ENCODE data around the gene NEK10. TPM values are rescaled to one million over a fixed set of nuclear protein-coding genes. Genes with fewer than 3 reads are reported as not detected.

Gene NEK10
- total and polyA plus RNA-seq, 2 donors (not counting 1 experiment from before 2014, with no cell fraction given) = 0.49 to 0.55 TPM

- no peak overlapping the region for H3K9ac ChIP-seq (ENCODE audit: low read length)
- DNase-seq (no peak), ATAC-seq (ENCODE audit: low read depth) (no peak)
- H4K20me1 ChIP-seq (ENCODE audit: control insufficient read depth, insufficient read depth, low read length, poor library complexity, severe bottlenecking) = no peaks in the 10 kb centered on the region
- H3K4me1 ChIP-seq (ENCODE audit: control insufficient read depth in 2 of 2, insufficient read depth in 2 of 2, low read length in 2 of 2) = no peaks in the 10 kb centered on the region
- H3K4me3 ChIP-seq (ENCODE audit: control extremely low read depth in 1 of 5, extremely low read depth in 1 of 5, insufficient read depth in 1 of 5, low read depth in 2 of 5, low read length in 4 of 5) = no peak overlapping the region
- WGBS (ENCODE audit: insufficient coverage) = 100% methylated on average over 2 of the region's 8 CpGs
- H3K4me1 Mint-ChIP-seq = no peaks in the 10 kb centered on the region
- no peaks in the 10 kb centered on the region for H3K27me3 Mint-ChIP-seq
- no peaks in the 10 kb centered on the region for H3K27me3 ChIP-seq (replicated peaks in 1 of 4; ENCODE audit: control extremely low read depth in 1 of 4, control insufficient read depth in 3 of 4, insufficient read depth in 4 of 4, low read length in 3 of 4)
- no peaks in the 10 kb centered on the region for H3K9me3 Mint-ChIP-seq (ENCODE audit: insufficient read depth)
- no peak for TF ChIP-seq CTCF (IDR thresholded peaks at IDR 0.05)
- no peak for TF ChIP-seq EZH2 (IDR thresholded peaks at IDR 0.05; ENCODE audit: borderline replicate concordance, insufficient read depth, low read depth, low read length, poor library complexity, severe bottlenecking)
- no peaks in the 10 kb centered on the region for H3K9me3 ChIP-seq (ENCODE audit: control extremely low read depth in 1 of 3, control insufficient read depth in 2 of 3, insufficient read depth in 1 of 3, low read length in 2 of 3)
- H3K79me2 ChIP-seq (ENCODE audit: control insufficient read depth, insufficient read depth, low read length) = no peaks in the 10 kb centered on the region
- no peak overlapping the region for H2AFZ ChIP-seq (ENCODE audit: insufficient read depth, low read depth, low read length, poor library complexity, severe bottlenecking)
- H3K36me3 ChIP-seq (replicated peaks in 1 of 2; ENCODE audit: control extremely low read depth in 1 of 2, control insufficient read depth in 1 of 2, extremely low read depth in 1 of 2, insufficient read depth in 2 of 2, low read length in 1 of 2) = no peaks in the 10 kb centered on the region
- no peak overlapping the region for H3K27ac Mint-ChIP-seq
- H3K4me3 Mint-ChIP-seq = no peak overlapping the region
- H3K4me2 ChIP-seq (replicated peaks; ENCODE audit: low read depth, low read length, poor library complexity, severe bottlenecking) = no peak overlapping the region
- intact Hi-C loops (cut with micrococcal nuclease) = no loop called here
- no peak overlapping the region for H3K27ac ChIP-seq (ENCODE audit: low read length in 2 of 2)
- ChIA-PET CTCF (interaction anchor here (0.6 kb wide), 1 partner anchor 193 kb away, joined by 3 read pairs; no protein-coding TSS in a partner anchor), POLR2A (no interaction called here)
Measured at GRCh38 chr3:27326629-27327545, 42.3 kb downstream of the NEK10 start.

GRCh38 chr3:27326202-27326601 is 43.0 kb downstream of the NEK10 start:
- Histone ChIP-seq H3K9me3 (ENCODE audit: control extremely low read depth in 1 of 3, control insufficient read depth in 2 of 3, insufficient read depth in 1 of 3, low read length in 2 of 3) (no peaks in the 10 kb centered on the region), H3K9ac (ENCODE audit: low read length) (no peak overlapping the region), H3K27ac (ENCODE audit: low read length in 2 of 2) (no peak overlapping the region), H2AFZ (ENCODE audit: insufficient read depth, low read depth, low read length, poor library complexity, severe bottlenecking) (no peak overlapping the region), H3K36me3 (replicated peaks in 1 of 2; ENCODE audit: control extremely low read depth in 1 of 2, control insufficient read depth in 1 of 2, extremely low read depth in 1 of 2, insufficient read depth in 2 of 2, low read length in 1 of 2) (no peaks in the 10 kb centered on the region), H3K27me3 (replicated peaks in 1 of 4; ENCODE audit: control extremely low read depth in 1 of 4, control insufficient read depth in 3 of 4, insufficient read depth in 4 of 4, low read length in 3 of 4) (no peaks in the 10 kb centered on the region), H3K4me2 (replicated peaks; ENCODE audit: low read depth, low read length, poor library complexity, severe bottlenecking) (no peak overlapping the region), H3K4me3 (ENCODE audit: control extremely low read depth in 1 of 5, extremely low read depth in 1 of 5, insufficient read depth in 1 of 5, low read depth in 2 of 5, low read length in 4 of 5) (no peak overlapping the region), H3K4me1 (ENCODE audit: control insufficient read depth in 2 of 2, insufficient read depth in 2 of 2, low read length in 2 of 2) (no peaks in the 10 kb centered on the region), H4K20me1 (ENCODE audit: control insufficient read depth, insufficient read depth, low read length, poor library complexity, severe bottlenecking) (no peaks in the 10 kb centered on the region), H3K79me2 (ENCODE audit: control insufficient read depth, insufficient read depth, low read length) (no peaks in the 10 kb centered on the region)
- intact Hi-C loops (cut with micrococcal nuclease) = no loop called here
- ATAC-seq (ENCODE audit: low read depth) (no peak), DNase-seq (no peak)
- Mint-ChIP-seq H3K4me3 (no peak overlapping the region), H3K27ac (no peak overlapping the region), H3K4me1 (no peaks in the 10 kb centered on the region), H3K27me3 (no peaks in the 10 kb centered on the region), H3K9me3 (ENCODE audit: insufficient read depth) (no peaks in the 10 kb centered on the region)
- POLR2A ChIA-PET = no interaction called here
- no peak for TF ChIP-seq EZH2 (IDR thresholded peaks at IDR 0.05; ENCODE audit: borderline replicate concordance, insufficient read depth, low read depth, low read length, poor library complexity, severe bottlenecking)
- CTCF ChIA-PET = no interaction called here
- no CpG with 5 or more reads among the region's 1 CpG for WGBS (ENCODE audit: insufficient coverage)

Measured in B cell (primary cell).